OCI-LY1 (cell line): ENCODE data around the gene CEP68.
"Not testable (repeated sequence)": the region's sequence is repeated elsewhere in the genome, so short reads cannot be mapped to it uniquely, and the experiment has no call there.

Experiments used
- H2AFZ ChIP-seq: fragments of 200-600 bp; sonication (generic), shearing (Covaris generic); 2 replicates; pipeline ENCODE4 v1.6.0; 2014; ENCODE audit warnings: antibody characterized with exemption, mild to moderate bottlenecking, low read length
- H3F3A ChIP-seq: fragments of 200-600 bp; sonication (generic), shearing (Covaris generic); 2 replicates; pipeline ENCODE4 v1.6.0; 2014; ENCODE audit warnings: mild to moderate bottlenecking, antibody characterized with exemption, low read length, moderate library complexity; ENCODE audit not compliant: insufficient read depth
- H3K27ac ChIP-seq: fragments of 200-600 bp; sonication (generic); 2 replicates; pipeline ENCODE4 v1.5.1; 2014; ENCODE audit warnings: low read length, mixed run types, mild to moderate bottlenecking, low read depth; ENCODE audit not compliant: poor library complexity, severe bottlenecking
- H3K27me3 ChIP-seq: fragments of 200-600 bp; sonication (generic); 2 replicates; pipeline ENCODE4 v1.6.0; 2014; ENCODE audit warnings: antibody characterized with exemption, mild to moderate bottlenecking, low read length, moderate library complexity; ENCODE audit not compliant: insufficient read depth
- H3K36me3 ChIP-seq: fragments of 200-600 bp; sonication (generic); 2 replicates; pipeline ENCODE4 v1.6.1; 2014; ENCODE audit warnings: mild to moderate bottlenecking, antibody characterized with exemption, low read length, moderate library complexity, mixed read lengths; ENCODE audit not compliant: insufficient read depth
- H3K4me1 ChIP-seq: fragments of 200-600 bp; sonication (generic); 2 replicates; pipeline ENCODE4 v1.5.1; 2014; ENCODE audit warnings: mild to moderate bottlenecking, low read length, moderate library complexity; ENCODE audit not compliant: insufficient read depth, severe bottlenecking
- H3K4me2 ChIP-seq: fragments of 200-600 bp; sonication (generic), shearing (Covaris generic); 2 replicates; pipeline ENCODE4 v1.6.1; 2014; ENCODE audit warnings: low read length
- H3K4me3 ChIP-seq: fragments of 200-600 bp; sonication (generic); 2 replicates; pipeline ENCODE4 v1.5.1; 2014; ENCODE audit warnings: low read length, low read depth, mild to moderate bottlenecking, mixed read lengths; ENCODE audit not compliant: poor library complexity, severe bottlenecking
- H3K79me2 ChIP-seq: fragments of 200-600 bp; shearing (Covaris generic); 2 replicates; pipeline ENCODE4 v1.6.1; 2016; ENCODE audit warnings: mixed run types, low read length, mixed read lengths; ENCODE audit not compliant: insufficient read depth
- H3K9ac ChIP-seq: fragments of 200-600 bp; sonication (generic), shearing (Covaris generic); 2 replicates; pipeline ENCODE4 v1.6.1; 2014; ENCODE audit warnings: mild to moderate bottlenecking, low read length, mixed read lengths
- H3K9me2 ChIP-seq: fragments of 200-600 bp; sonication (generic), shearing (Covaris generic); 2 replicates; pipeline ENCODE4 v1.6.1; 2014; ENCODE audit warnings: low read depth, mild to moderate bottlenecking, low read length, mixed read lengths
- H3K9me3 ChIP-seq: fragments of 200-600 bp; shearing (Covaris generic); 2 replicates; pipeline ENCODE4 v1.6.1; 2014; ENCODE audit warnings: low read length, mixed read lengths
- H4K20me1 ChIP-seq: fragments of 200-600 bp; sonication (generic), shearing (Covaris generic); 2 replicates; pipeline ENCODE4 v1.6.0; 2016; ENCODE audit warnings: mild to moderate bottlenecking, low read length; ENCODE audit not compliant: insufficient read depth
- CTCF ChIP-seq: fragments of 200-600 bp; sonication (generic), shearing (Covaris generic); IDR thresholded peaks from 2 replicates; pipeline ENCODE4 v1.5.1; 2017; ENCODE audit warnings: mild to moderate bottlenecking, antibody characterized with exemption, low read length, moderate library complexity, mixed read lengths
- EZH2 ChIP-seq: fragments of 200-600 bp; sonication (generic), shearing (Covaris generic); IDR thresholded peaks from 2 replicates; pipeline ENCODE4 v1.8.0; 2017; ENCODE audit warnings: borderline replicate concordance, mixed run types, mild to moderate bottlenecking, antibody characterized with exemption, low read length, moderate library complexity, mixed read lengths

The CEP68 gene

GRCh38 chr2:65122313-65122712, 66.1 kb downstream of the CEP68 start:
- no peaks in the 10 kb centered on the region for H3K9me2 ChIP-seq
- no peaks in the 10 kb centered on the region for H3K9me3 ChIP-seq
- H3K27me3 ChIP-seq = no peaks in the 10 kb centered on the region
- TF ChIP-seq EZH2 (no peak), CTCF (no peak)
- H3K4me3 ChIP-seq = no peak overlapping the region
- H3K9ac ChIP-seq = no peak overlapping the region
- H3K79me2 ChIP-seq = peaks cover 100% of the 10 kb centered on the region
- H3K4me2 ChIP-seq = no peak overlapping the region
- H3F3A ChIP-seq = no peaks in the 10 kb centered on the region
- peaks cover 24% of the 10 kb centered on the region for H3K4me1 ChIP-seq
- H2AFZ ChIP-seq = no peak overlapping the region
- H3K36me3 ChIP-seq = peaks cover 16% of the 10 kb centered on the region
- H3K27ac ChIP-seq = no peak overlapping the region
- no peaks in the 10 kb centered on the region for H4K20me1 ChIP-seq

- H3K4me3 ChIP-seq, H3K9ac ChIP-seq, H3F3A ChIP-seq, H3K27ac ChIP-seq, H3K9me3 ChIP-seq, H4K20me1 ChIP-seq, H3K9me2 ChIP-seq, H3K4me2 ChIP-seq, H3K27me3 ChIP-seq, H2AFZ ChIP-seq: not testable (repeated sequence)
- Histone ChIP-seq H3K4me1 (peaks cover 40% of the 10 kb centered on the region), H3K36me3 (peaks cover 11% of the 10 kb centered on the region; the same call in 1 of the 2 replicates), H3K79me2 (peaks cover 92% of the 10 kb centered on the region)
Measured at GRCh38 chr2:65125457-65125856, 69.2 kb downstream of the CEP68 start.

- peak overlapping the region; percentile 97 for H3K4me2 ChIP-seq
- H3K36me3 ChIP-seq = peaks cover 7% of the 10 kb centered on the region; the same call in 1 of the 2 replicates
- no peak for TF ChIP-seq EZH2
- TF ChIP-seq CTCF = no peak
- H3F3A ChIP-seq = no peaks in the 10 kb centered on the region
- H2AFZ ChIP-seq = no peak overlapping the region
- H3K9ac ChIP-seq = peak overlapping the region; percentile 80
- H3K27me3 ChIP-seq = no peaks in the 10 kb centered on the region
- H4K20me1 ChIP-seq = no peaks in the 10 kb centered on the region
- H3K4me1 ChIP-seq = peaks cover 39% of the 10 kb centered on the region
- H3K4me3 ChIP-seq = peak overlapping the region; percentile 80
- peaks cover 61% of the 10 kb centered on the region for H3K79me2 ChIP-seq
- H3K27ac ChIP-seq = no peak overlapping the region
- H3K9me3 ChIP-seq = no peaks in the 10 kb centered on the region
- H3K9me2 ChIP-seq = no peaks in the 10 kb centered on the region
Measured at GRCh38 chr2:65128297-65129190, 72.3 kb downstream of the CEP68 start.
